Ishikawa (cell line): Measurements from ENCODE around the gene VWA5B1.

Experiments used
- CREB1 ChIP-seq: IDR thresholded peaks from 2 replicates; pipeline ENCODE4 v1.6.1; 2012; ENCODE audit warnings: low read depth
- NFIC ChIP-seq: IDR thresholded peaks from 2 replicates; pipeline ENCODE4 v1.6.1; 2012
- TAF1 ChIP-seq: IDR thresholded peaks from 2 replicates; pipeline ENCODE4 v1.6.1; 2012; ENCODE audit warnings: low read depth, mild to moderate bottlenecking
- YY1 ChIP-seq: IDR thresholded peaks from 2 replicates; pipeline ENCODE4 v1.6.1; 2012; ENCODE audit warnings: low read depth

DNA sequence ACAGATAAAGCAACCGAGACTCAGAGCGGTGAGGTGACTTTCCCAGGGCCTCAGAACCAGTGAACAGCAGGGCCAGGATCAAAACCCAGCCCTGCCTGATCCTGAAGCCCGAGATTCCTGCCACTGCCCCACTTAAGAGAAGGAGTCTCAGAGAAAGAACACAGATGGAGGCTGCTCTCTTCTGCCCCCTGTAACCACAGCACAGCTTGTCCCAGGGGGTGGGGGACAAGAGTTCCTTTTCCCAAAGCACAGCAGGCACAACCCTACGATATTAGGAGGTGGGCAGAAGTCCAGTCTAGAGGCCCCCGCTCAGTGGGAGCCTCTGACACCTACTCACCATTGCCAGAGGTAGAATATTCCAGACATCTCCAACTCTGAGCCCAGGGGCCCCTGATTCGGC lies 24.0 kb upstream of the VWA5B1 start:
- TF ChIP-seq YY1 = no peak
- no peak for TF ChIP-seq NFIC
- TF ChIP-seq TAF1 = no peak
- TF ChIP-seq CREB1 = no peak
